GM12872 (cell line): ENCODE measurements around the gene TFPI.
A peak's percentile ranks its signal among the peaks of the same experiment; 100 is the strongest.

Source experiments
- CTCF ChIP-seq: IDR thresholded peaks from 3 replicates; pipeline ENCODE4 v1.5.1; 2011; ENCODE audit warnings: low read depth, mild to moderate bottlenecking, low read length, moderate library complexity; ENCODE audit not compliant: insufficient read depth

The TFPI gene

DNA sequence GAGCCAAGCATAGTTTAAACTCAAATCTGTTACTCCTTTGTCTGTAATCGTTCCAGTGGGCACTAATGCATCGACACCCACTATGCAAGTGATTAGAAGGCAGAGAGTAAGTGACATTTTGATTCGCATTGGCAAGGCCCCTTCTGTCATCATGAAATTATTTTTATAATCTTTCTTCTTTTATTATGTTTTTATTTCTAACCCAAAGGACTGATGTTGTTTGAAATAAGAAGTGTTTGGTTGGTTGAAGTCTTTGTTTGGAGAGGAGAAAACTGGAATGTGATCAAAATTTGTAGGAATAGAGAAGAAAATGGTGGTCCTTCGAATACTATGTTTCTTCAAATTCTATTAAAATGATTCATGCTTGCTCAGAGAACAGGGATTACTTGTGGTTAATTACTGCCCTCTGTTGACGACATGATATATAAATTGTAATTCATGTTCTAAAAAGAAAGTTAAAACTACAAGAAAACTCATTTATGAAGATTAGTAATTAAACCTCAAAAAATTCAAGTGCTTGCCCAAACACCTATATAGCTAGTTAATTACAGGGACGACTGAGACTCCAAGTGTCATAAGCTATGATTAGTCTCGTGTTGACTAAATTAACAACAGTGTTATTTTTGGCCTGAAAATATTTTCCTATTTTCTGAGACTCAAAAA lies 26.4 kb upstream of the TFPI start:
- TF ChIP-seq CTCF = peak; percentile 25; the same call in 1 of the 3 replicates

DNA sequence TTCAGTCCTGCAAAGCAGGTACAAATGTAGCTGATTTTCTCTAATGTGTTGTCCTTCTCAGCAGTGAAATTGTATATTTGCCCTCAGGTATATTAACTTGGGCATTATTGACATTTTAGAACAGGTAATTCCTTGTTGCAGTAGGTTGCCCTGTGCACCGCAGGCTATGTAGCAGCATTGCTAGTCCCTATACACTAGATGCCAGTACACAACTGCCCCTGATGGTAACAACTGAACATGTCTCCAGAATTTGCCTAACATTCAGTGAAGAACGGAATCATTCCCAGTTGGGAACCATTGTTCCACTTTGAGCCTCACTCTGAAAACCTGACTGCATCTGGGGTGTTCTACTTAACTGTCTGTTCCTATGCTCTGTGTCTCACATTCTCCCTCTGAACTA lies 23.1 kb upstream of the TFPI start:
- TF ChIP-seq CTCF = no peak

GRCh38 chr2:187576906-187577305 lies 22.7 kb upstream of the TFPI start:
- TF ChIP-seq CTCF = no peak

GRCh38 chr2:187575751-187576067 lies 21.5 kb upstream of the TFPI start:
- TF ChIP-seq CTCF = no peak

DNA sequence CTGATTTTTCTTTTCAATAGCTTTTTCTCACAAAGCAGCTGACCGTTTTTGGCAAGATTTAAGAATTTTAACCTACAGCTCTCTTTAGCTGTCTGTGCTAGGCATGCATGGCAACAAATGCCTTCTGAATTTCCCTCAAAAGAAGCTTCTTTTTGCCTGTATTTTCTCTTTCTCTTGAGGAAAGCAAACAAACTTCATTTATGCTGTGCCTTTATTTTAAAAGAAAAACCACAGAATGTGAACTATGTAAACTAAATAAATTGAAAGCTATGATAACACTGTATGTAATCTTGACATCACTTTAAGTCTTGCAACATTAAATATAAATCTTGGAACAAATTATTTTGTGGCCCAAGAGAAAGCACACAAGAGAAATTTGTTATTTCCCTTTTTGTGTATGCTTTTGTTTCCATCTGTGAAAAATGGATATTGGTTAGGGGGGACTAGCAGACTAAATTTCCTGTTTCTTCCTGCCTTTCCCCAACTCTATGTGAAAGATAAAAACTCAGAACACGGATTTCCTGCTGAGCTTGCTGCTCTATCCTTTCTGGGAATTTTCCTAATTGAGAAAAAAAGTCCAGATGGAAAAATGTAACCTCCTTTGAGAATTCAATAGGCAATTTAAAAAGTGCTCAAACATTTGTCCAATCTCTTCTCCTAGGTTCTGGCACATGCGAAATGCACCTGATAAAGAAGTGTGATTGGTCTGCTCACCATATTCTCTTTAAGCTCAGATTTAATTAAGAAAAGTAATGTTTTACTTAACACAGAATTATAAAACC lies 20.9 kb upstream of the TFPI start:
- TF ChIP-seq CTCF = no peak

GRCh38 chr2:187573722-187574121 lies 19.5 kb upstream of the TFPI start:
- TF ChIP-seq CTCF = no peak

GRCh38 chr2:187569571-187569970 lies 15.3 kb upstream of the TFPI start:
- TF ChIP-seq CTCF = no peak
